Lower leg skin (tissue), 4 donors: ENCODE measurements around the gene RNF113B. TPM values are rescaled to one million over a fixed set of nuclear protein-coding genes. Genes with fewer than 3 reads are reported as not detected.

Source experiments
- DNase-seq, 2 donors: peaks; one replicate each; pipeline ENCODE4 v3.0.0-alpha.2; 2019; ENCODE audit warnings: low spot score in 2 of 2
- H3K4me3 ChIP-seq: fragments of 200-600 bp; sonication (generic); 2 replicates; pipeline ENCODE4 v1.5.1; 2017; ENCODE audit warnings: mild to moderate bottlenecking, low read depth; ENCODE audit not compliant: poor library complexity, severe bottlenecking
- POLR2A ChIP-seq, 2 donors: fragments of 450-650 bp; IDR thresholded peaks; one replicate each; pipeline ENCODE4 v1.6.1; 2016 to 2017; ENCODE audit warnings: antibody characterized with exemption in 2 of 2, mild to moderate bottlenecking in 1 of 2, moderate library complexity in 1 of 2
- WGBS, 2 donors: methylation state at CpG; one replicate each; pipeline ENCODE4 v1.1.5; 2018; 5-methylcytosine and 5-hydroxymethylcytosine counted together
- intact Hi-C: fragments of 100-400 bp; cut with DNase I; formaldehyde crosslinking; loops from one replicate; pipeline ENCODE4 v1.15.0; 2023; ENCODE audit warnings: low total_unique reads
- microRNA-seq, 2 donors: library from miRNA; unstranded; fragments of <30 nt; microRNA quantifications; one replicate each; pipeline ENCODE4, GENCODE V29; 2016; ENCODE audit warnings: borderline replicate concordance in 2 of 2, borderline number of aligned reads in 1 of 2
- total RNA-seq, 4 donors: library from RNA; depleted of rRNA; stranded (reverse); fragments of >200 nt; gene quantifications; one replicate each; pipeline ENCODE4 v1.1.0, GENCODE V29; 2016
- TF ChIP-seq, protein P1 (sequence below), 3 donors: fragments of 450-650 bp; IDR thresholded peaks; one replicate each; pipeline ENCODE4 v1.5.1; 2016; ENCODE audit warnings: antibody characterized with exemption in 3 of 3, mild to moderate bottlenecking in 3 of 3, moderate library complexity in 2 of 3

RNF113B gene
- total RNA-seq, 4 donors from 2014 or later = not detected

DNA sequence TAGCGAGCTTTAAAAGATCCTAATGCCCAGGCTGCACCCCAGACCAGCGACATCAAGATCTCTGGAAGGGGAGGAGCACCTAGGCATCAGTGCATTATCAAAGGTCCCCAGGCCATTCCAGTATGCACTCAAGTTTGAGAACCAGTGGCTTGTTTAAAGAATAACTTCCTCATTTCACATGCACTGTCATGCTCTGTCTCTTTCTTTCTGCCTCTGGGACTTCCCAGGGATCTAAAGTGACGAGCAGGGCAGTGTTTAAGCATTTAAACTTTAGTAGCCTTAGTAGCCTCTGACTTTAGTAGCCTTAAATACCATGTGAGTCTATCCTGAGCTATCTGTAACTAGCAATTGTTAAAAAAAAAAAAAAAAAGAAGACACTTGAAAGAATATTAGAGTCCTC, 43.1 kb downstream of the RNF113B start:
- 62 to 75% methylated on average over 3 of the region's 3 CpGs for WGBS, 2 donors
- TF ChIP-seq POLR2A (IDR thresholded peaks at IDR 0.05) = no peak
- TF ChIP-seq, protein P1, sequence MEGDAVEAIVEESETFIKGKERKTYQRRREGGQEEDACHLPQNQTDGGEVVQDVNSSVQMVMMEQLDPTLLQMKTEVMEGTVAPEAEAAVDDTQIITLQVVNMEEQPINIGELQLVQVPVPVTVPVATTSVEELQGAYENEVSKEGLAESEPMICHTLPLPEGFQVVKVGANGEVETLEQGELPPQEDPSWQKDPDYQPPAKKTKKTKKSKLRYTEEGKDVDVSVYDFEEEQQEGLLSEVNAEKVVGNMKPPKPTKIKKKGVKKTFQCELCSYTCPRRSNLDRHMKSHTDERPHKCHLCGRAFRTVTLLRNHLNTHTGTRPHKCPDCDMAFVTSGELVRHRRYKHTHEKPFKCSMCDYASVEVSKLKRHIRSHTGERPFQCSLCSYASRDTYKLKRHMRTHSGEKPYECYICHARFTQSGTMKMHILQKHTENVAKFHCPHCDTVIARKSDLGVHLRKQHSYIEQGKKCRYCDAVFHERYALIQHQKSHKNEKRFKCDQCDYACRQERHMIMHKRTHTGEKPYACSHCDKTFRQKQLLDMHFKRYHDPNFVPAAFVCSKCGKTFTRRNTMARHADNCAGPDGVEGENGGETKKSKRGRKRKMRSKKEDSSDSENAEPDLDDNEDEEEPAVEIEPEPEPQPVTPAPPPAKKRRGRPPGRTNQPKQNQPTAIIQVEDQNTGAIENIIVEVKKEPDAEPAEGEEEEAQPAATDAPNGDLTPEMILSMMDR (IDR thresholded peaks at IDR 0.05) = no peak
- no peak for DNase-seq
- intact Hi-C loops = no loop called here
- no peak overlapping the region for H3K4me3 ChIP-seq

DNA sequence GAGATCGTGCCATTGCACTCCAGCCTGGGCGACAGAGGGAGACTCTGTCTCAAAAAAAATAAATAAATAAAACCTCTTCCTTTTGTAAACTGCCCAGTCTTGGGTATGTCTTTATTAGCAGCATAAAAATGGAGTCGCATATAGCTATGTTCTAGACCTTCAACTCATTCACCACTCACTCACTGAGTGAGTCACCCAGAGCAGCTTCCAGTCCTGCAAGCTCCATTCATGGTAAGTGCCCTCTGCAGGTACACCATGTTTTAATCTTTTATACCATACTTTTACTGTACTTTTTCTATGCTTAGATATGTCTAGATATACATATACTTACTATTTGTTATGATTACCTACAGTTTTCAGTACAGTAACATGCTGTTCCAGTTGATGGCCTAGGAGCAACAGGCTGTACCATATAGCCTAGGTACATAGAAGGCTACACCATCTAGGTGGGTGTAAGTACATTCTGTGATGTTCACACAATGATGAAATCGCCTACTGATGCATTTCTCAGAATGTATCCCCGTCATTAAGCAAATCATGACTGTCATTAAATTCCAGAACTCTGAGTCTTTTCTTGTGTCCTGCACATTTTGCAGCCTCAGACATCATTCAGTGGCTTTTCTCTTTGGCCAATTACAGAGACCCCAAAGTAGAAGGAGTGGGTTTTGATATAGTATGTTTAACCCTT, 47.9 kb downstream of the RNF113B start:
- H3K4me3 ChIP-seq = no peak overlapping the region
- no peak for DNase-seq
- TF ChIP-seq POLR2A (IDR thresholded peaks at IDR 0.05) = no peak
- TF ChIP-seq, protein P1 (IDR thresholded peaks at IDR 0.05) = no peak
- WGBS, 2 donors = 92 to 93% methylated on average over 5 of the region's 5 CpGs
- intact Hi-C loops = no loop called here

Small RNA genes lying within 50 kb of the gene (microRNA-seq; reads per million reads assigned to microRNA genes)
- 0 reads per million in 2 donors for gene MIR3170

Other genes starting within 250 kb of the RNF113B start
- gene IPO5, start 223.6 kb downstream of the RNF113B start, total RNA-seq = 10 to 100 TPM; 52.5 to 89.5 (median 75.0) TPM
- gene FARP1, start 34.2 kb downstream of the RNF113B start, total RNA-seq = 10 to 100 TPM in 3 of 4 donors, 1 to 10 TPM in 1; 4.9 to 26.2 (median 13.3) TPM